Astrocyte of the cerebellum (primary cell): Measurements from ENCODE around the gene SPATA13.

Experiments
- DNase-seq: peaks from one replicate; pipeline ENCODE4 v3.0.0-alpha.2; 2011; ENCODE audit warnings: low read depth
- H3K4me3 ChIP-seq: 2 replicates; pipeline ENCODE4 v1.5.1; 2011; ENCODE audit warnings: mild to moderate bottlenecking, low read depth, low read length, moderate library complexity
- in situ Hi-C: cut with HindIII; loops from 2 replicates; pipeline ENCODE4 v1.10.0; 2017; ENCODE audit warnings: low sequenced_read_pairs
- TF ChIP-seq, protein P1 (sequence below): IDR thresholded peaks from 2 replicates; pipeline ENCODE4 v1.5.1; 2012; ENCODE audit warnings: low read length, low read depth, moderate library complexity, mild to moderate bottlenecking; ENCODE audit errors: missing control alignments

Gene SPATA13

GRCh38 chr13:24162604-24163003 is 2.1 kb downstream of the SPATA13 start:
- TF ChIP-seq, protein P1, sequence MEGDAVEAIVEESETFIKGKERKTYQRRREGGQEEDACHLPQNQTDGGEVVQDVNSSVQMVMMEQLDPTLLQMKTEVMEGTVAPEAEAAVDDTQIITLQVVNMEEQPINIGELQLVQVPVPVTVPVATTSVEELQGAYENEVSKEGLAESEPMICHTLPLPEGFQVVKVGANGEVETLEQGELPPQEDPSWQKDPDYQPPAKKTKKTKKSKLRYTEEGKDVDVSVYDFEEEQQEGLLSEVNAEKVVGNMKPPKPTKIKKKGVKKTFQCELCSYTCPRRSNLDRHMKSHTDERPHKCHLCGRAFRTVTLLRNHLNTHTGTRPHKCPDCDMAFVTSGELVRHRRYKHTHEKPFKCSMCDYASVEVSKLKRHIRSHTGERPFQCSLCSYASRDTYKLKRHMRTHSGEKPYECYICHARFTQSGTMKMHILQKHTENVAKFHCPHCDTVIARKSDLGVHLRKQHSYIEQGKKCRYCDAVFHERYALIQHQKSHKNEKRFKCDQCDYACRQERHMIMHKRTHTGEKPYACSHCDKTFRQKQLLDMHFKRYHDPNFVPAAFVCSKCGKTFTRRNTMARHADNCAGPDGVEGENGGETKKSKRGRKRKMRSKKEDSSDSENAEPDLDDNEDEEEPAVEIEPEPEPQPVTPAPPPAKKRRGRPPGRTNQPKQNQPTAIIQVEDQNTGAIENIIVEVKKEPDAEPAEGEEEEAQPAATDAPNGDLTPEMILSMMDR: no peak
- DNase-seq: no peak
- no peak overlapping the region for H3K4me3 ChIP-seq
- in situ Hi-C loops: no loop called here

DNA sequence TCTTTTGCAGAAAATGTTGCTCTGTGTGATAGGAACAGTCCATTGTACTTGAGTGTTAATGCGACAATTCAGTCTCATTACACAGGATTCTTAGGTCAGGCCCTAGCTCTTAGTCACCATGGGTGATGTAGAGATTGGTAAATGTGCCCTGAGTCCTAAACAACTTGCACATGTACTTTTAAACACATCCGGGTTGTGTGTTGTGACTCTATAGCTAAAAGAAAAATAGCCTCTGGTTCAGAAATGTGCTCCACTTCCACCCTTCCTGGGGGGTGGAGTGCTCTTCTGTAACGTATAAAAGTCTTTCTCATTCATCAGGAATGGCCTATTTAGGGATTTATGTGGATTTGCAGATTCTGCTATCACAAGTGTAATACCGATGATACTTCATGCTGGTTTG is 5.2 kb downstream of the SPATA13 start:
- no peak overlapping the region for H3K4me3 ChIP-seq
- in situ Hi-C loops: no loop called here
- no peak for DNase-seq
- TF ChIP-seq, protein P1: no peak

- in situ Hi-C loops: no loop called here
- DNase-seq: no peak
- TF ChIP-seq, protein P1: no peak
- H3K4me3 ChIP-seq: no peak overlapping the region
These were observed 6.0 kb downstream of the SPATA13 start for GRCh38 chr13:24166561-24166960.

GRCh38 chr13:24167666-24168391 is 7.3 kb downstream of the SPATA13 start:
- in situ Hi-C loops: no loop called here
- TF ChIP-seq, protein P1: no peak
- no peak for DNase-seq
- H3K4me3 ChIP-seq: no peak overlapping the region

- TF ChIP-seq, protein P1: no peak
- DNase-seq: peak; percentile 47
- no peak overlapping the region for H3K4me3 ChIP-seq
- in situ Hi-C loops: no loop called here
These were observed 7.9 kb downstream of the SPATA13 start for GRCh38 chr13:24168392-24168750.

GRCh38 chr13:24168979-24169378 is 8.5 kb downstream of the SPATA13 start:
- TF ChIP-seq, protein P1: no peak
- DNase-seq: no peak
- H3K4me3 ChIP-seq: no peak overlapping the region
- in situ Hi-C loops: no loop called here

DNA sequence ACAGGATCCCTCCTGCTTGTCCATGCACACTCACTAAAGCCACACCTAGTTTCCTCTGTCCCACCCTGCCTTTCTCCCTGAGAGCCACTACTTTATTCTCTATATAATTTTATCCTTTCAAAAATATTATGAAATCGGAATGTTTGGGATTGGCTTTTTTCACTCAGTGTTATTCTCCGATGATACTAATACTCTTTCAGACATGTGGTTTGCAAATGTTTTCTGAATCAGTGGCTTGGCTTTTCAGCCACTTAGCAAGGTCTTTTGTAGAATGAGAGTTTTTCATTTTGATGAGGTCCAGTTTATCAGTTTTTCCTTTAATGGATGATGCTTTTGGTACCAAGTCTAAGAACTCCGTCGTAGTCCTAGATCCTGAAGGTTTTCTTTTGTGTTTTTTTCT is 11.6 kb downstream of the SPATA13 start:
- TF ChIP-seq, protein P1: no peak
- in situ Hi-C loops: no loop called here
- H3K4me3 ChIP-seq: no peak overlapping the region

More for the DNA sequence above, 11.6 kb downstream of the SPATA13 start:
- no peak for DNase-seq
